ENCODE measurements around the gene RECQL. TPM values are rescaled to one million over a fixed set of nuclear protein-coding genes. Genes with fewer than 3 reads are reported as not detected.
A peak's percentile ranks its signal among the peaks of the same experiment; 100 is the strongest.

The RECQL gene
- total and polyA plus RNA-seq, 9 of the 15 experiments (the other 6 are each of a cell fraction or from before 2014, with no cell fraction given), result 22.2 to 44.7 (median 28.5) TPM

- CTCF ChIA-PET (ENCODE audit: low intra/inter-chr PET ratio), result no interaction called here
Measured at GRCh38 chr12:21439347-21439746, 62.1 kb downstream of the RECQL start.

More at GRCh38 chr12:21439347-21439746, 62.1 kb downstream of the RECQL start:
- H2AFZ ChIP-seq (ENCODE audit: low read depth, low read length), result peak overlapping the region; percentile 87
- POLR2A ChIA-PET, result no interaction called here
- intact Hi-C loops (cut with micrococcal nuclease) (loop anchor here (5.0 kb wide), 1 partner anchor 243 kb away; no protein-coding TSS in a partner anchor), in situ Hi-C loops (cut with MboI) (loop anchor here (5.0 kb wide), 1 partner anchor 127 kb away; no protein-coding TSS in a partner anchor)
- peak overlapping the region; percentile 96 for H3K27ac ChIP-seq (ENCODE audit: extremely low read depth, low read depth, low read length)
- peak overlapping the region in 1 of 2 experiments; percentile 94; a peak in 2 of 4 replicates for H3K9ac ChIP-seq (ENCODE audit: insufficient read depth in 1 of 2, low read depth in 2 of 2, low read length in 2 of 2)
- FAIRE-seq (no peak), ATAC-seq (no peak), DNase-seq (ENCODE audit: extremely low read depth in 1 of 4, low spot score in 3 of 4) (no peak)
- H3K4me3 ChIP-seq, result peak overlapping the region; percentile 70; the same call in 1 of the 2 replicates
- peak overlapping the region; percentile 79 for H3K4me2 ChIP-seq (ENCODE audit: insufficient read depth, low read length)
- H3K79me2 ChIP-seq (ENCODE audit: control insufficient read depth, insufficient read depth, low read length), result peaks cover 16% of the 10 kb centered on the region
- H4K20me1 ChIP-seq (replicated peaks; ENCODE audit: control insufficient read depth, insufficient read depth, low read length), result no peaks in the 10 kb centered on the region
- BruUV-seq (replicated peaks), result no TSS peak
- no peaks in the 10 kb centered on the region for H3K9me3 ChIP-seq (replicated peaks; ENCODE audit: control insufficient read depth, insufficient read depth, low read depth, low read length)
- 70% methylated on average over 3 of the region's 3 CpGs for WGBS (ENCODE audit: insufficient coverage, low coverage, missing lambda C conversion rate)
- H3K27me3 ChIP-seq (ENCODE audit: control insufficient read depth in 2 of 2, insufficient read depth in 2 of 2, low read length in 2 of 2), result no peaks in the 10 kb centered on the region
- peaks cover 0 to 6% of the 10 kb centered on the region in 2 experiments; a peak in 3 of 5 replicates for H3K4me1 ChIP-seq (replicated peaks in 1 of 2; ENCODE audit: control insufficient read depth in 2 of 2, insufficient read depth in 2 of 2, low read length in 2 of 2)
- no peaks in the 10 kb centered on the region for H3K9me1 ChIP-seq (ENCODE audit: control insufficient read depth, insufficient read depth, low read length)
- H3K36me3 ChIP-seq (ENCODE audit: control insufficient read depth, insufficient read depth, low read length), result no peaks in the 10 kb centered on the region
- TF ChIP-seq ZNF766 (CRISPR knock-in tag; conservative IDR thresholded peaks at IDR 0.05) (no peak), LCOR (CRISPR knock-in tag; IDR thresholded peaks at IDR 0.05) (no peak), ZNF77 (CRISPR knock-in tag; IDR thresholded peaks at IDR 0.05) (no peak), PPARD (CRISPR knock-in tag; IDR thresholded peaks at IDR 0.05) (no peak), BCOR (IDR thresholded peaks at IDR 0.05) (0 out of 2 replicates have a peak, but pooled peaks have one; percentile 19), ZNF121 (CRISPR knock-in tag; conservative IDR thresholded peaks at IDR 0.05) (peak; percentile 63), RBM25 (IDR thresholded peaks at IDR 0.05; ENCODE audit: low read depth, low read length, severe bottlenecking) (peak; percentile 23)
- TF ChIP-seq, protein P1, sequence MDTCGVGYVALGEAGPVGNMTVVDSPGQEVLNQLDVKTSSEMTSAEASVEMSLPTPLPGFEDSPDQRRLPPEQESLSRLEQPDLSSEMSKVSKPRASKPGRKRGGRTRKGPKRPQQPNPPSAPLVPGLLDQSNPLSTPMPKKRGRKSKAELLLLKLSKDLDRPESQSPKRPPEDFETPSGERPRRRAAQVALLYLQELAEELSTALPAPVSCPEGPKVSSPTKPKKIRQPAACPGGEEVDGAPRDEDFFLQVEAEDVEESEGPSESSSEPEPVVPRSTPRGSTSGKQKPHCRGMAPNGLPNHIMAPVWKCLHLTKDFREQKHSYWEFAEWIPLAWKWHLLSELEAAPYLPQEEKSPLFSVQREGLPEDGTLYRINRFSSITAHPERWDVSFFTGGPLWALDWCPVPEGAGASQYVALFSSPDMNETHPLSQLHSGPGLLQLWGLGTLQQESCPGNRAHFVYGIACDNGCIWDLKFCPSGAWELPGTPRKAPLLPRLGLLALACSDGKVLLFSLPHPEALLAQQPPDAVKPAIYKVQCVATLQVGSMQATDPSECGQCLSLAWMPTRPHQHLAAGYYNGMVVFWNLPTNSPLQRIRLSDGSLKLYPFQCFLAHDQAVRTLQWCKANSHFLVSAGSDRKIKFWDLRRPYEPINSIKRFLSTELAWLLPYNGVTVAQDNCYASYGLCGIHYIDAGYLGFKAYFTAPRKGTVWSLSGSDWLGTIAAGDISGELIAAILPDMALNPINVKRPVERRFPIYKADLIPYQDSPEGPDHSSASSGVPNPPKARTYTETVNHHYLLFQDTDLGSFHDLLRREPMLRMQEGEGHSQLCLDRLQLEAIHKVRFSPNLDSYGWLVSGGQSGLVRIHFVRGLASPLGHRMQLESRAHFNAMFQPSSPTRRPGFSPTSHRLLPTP (IDR thresholded peaks at IDR 0.05; ENCODE audit: borderline replicate concordance, extremely low read depth, insufficient read length), result no peak
